GM23338 (cell line): ENCODE measurements around the gene CPXM1. TPM values are rescaled to one million over a fixed set of nuclear protein-coding genes. Genes with fewer than 3 reads are reported as not detected.

Source experiments
- ATAC-seq: fragments of 200-7000 bp; cut with Tn5 transposase; 3 replicates; pipeline ENCODE4 v1.9.1; 2020
- DNase-seq: peaks from one replicate; pipeline ENCODE4 v3.0.0-alpha.2; 2015; ENCODE audit warnings: low spot score
- H2AFZ ChIP-seq: fragments of 200-600 bp; sonication (generic); 2 replicates; pipeline ENCODE4 v1.8.0; 2016; ENCODE audit warnings: antibody characterized with exemption, mild to moderate bottlenecking, moderate library complexity
- H3F3A ChIP-seq: fragments of 200-600 bp; sonication (generic); replicated peaks from 2 replicates; pipeline ENCODE4 v1.8.0; 2017; ENCODE audit warnings: antibody characterized with exemption, mixed run types, low read depth
- H3K27ac ChIP-seq: fragments of 200-600 bp; sonication (generic); 2 replicates; pipeline ENCODE4 v1.6.1; 2016; ENCODE audit warnings: low read depth
- H3K27me3 ChIP-seq: fragments of 200-600 bp; sonication (generic); 2 replicates; pipeline ENCODE4 v1.8.0; 2016; ENCODE audit warnings: mild to moderate bottlenecking, mixed run types, moderate library complexity; ENCODE audit not compliant: insufficient read depth
- H3K36me3 ChIP-seq: fragments of 200-600 bp; sonication (generic); 2 replicates; pipeline ENCODE4 v1.8.0; 2016; ENCODE audit warnings: mild to moderate bottlenecking; ENCODE audit not compliant: insufficient read depth
- H3K4me1 ChIP-seq: fragments of 200-600 bp; sonication (generic); 2 replicates; pipeline ENCODE4 v1.8.0; 2016; ENCODE audit warnings: mild to moderate bottlenecking, moderate library complexity; ENCODE audit not compliant: insufficient read depth
- H3K4me2 ChIP-seq: fragments of 200-600 bp; sonication (generic); 2 replicates; pipeline ENCODE4 v1.7.1; 2017; ENCODE audit warnings: mixed run types
- H3K4me3 ChIP-seq: fragments of 200-600 bp; sonication (generic); 2 replicates; pipeline ENCODE4 v1.6.1; 2016; ENCODE audit warnings: mixed run types
- H3K79me2 ChIP-seq: fragments of 200-600 bp; sonication (generic); replicated peaks from 2 replicates; pipeline ENCODE4 v1.8.0; 2017; ENCODE audit warnings: mild to moderate bottlenecking; ENCODE audit not compliant: insufficient read depth
- H3K9me2 ChIP-seq: fragments of 200-600 bp; sonication (generic); 2 replicates; pipeline ENCODE4 v1.8.0; 2017; ENCODE audit not compliant: insufficient read depth
- H4K20me1 ChIP-seq: fragments of 200-600 bp; sonication (generic); replicated peaks from 2 replicates; pipeline ENCODE4 v1.8.0; 2017; ENCODE audit warnings: mild to moderate bottlenecking; ENCODE audit not compliant: insufficient read depth
- H3K27ac Mint-ChIP-seq: 2 replicates; pipeline ENCODE4 v1.8.0; 2020; ENCODE audit warnings: inconsistent platforms, mild to moderate bottlenecking, moderate library complexity, mixed read lengths
- H3K27me3 Mint-ChIP-seq: 3 replicates; pipeline ENCODE4 v1.8.0; 2022; ENCODE audit warnings: low read depth, mild to moderate bottlenecking, moderate library complexity, mixed read lengths, inconsistent platforms; ENCODE audit not compliant: insufficient read depth, poor library complexity
- H3K36me3 Mint-ChIP-seq: 3 replicates; pipeline ENCODE4 v1.8.0; 2021; ENCODE audit warnings: low read depth, mild to moderate bottlenecking, inconsistent platforms, moderate library complexity, mixed read lengths
- H3K4me1 Mint-ChIP-seq: 3 replicates; pipeline ENCODE4 v1.8.0; 2020; ENCODE audit warnings: mild to moderate bottlenecking, inconsistent platforms, mixed read lengths
- H3K4me3 Mint-ChIP-seq: 3 replicates; pipeline ENCODE4 v1.8.0; 2021; ENCODE audit warnings: moderate library complexity, mild to moderate bottlenecking, inconsistent platforms, mixed read lengths
- H3K9me3 Mint-ChIP-seq: 3 replicates; pipeline ENCODE4 v1.8.0; 2020; ENCODE audit warnings: moderate library complexity, mild to moderate bottlenecking, inconsistent platforms, mixed read lengths
- EZH2 ChIP-seq: fragments of 200-600 bp; sonication (generic); IDR thresholded peaks from one replicate; pipeline ENCODE4 v1.8.0; 2017; ENCODE audit warnings: antibody characterized with exemption, mild to moderate bottlenecking, low read depth; ENCODE audit not compliant: unreplicated experiment
- EZH2phosphoT487 ChIP-seq: fragments of 200-600 bp; sonication (generic); IDR thresholded peaks from one replicate; pipeline ENCODE4 v1.8.1; 2018; ENCODE audit warnings: antibody characterized with exemption; ENCODE audit not compliant: unreplicated experiment
- JUNB ChIP-seq: IDR thresholded peaks from one replicate; pipeline ENCODE4 v1.6.1; 2016; ENCODE audit warnings: antibody characterized with exemption; ENCODE audit not compliant: unreplicated experiment
- NANOG ChIP-seq: IDR thresholded peaks from 2 replicates; pipeline ENCODE4 v1.6.1; 2016; ENCODE audit warnings: antibody characterized with exemption, borderline replicate concordance
- POLR2AphosphoS5 ChIP-seq: IDR thresholded peaks from 2 replicates; pipeline ENCODE4 v1.6.1; 2016; ENCODE audit warnings: antibody characterized with exemption, low read depth
- ZNF331 ChIP-seq: fragments of 250-450 bp; sonication (Bioruptor Pico); IDR thresholded peaks from 2 replicates; pipeline ENCODE4 v1.5.0; 2020; ENCODE audit warnings: low read depth, mild to moderate bottlenecking, moderate library complexity
- ZNF462 ChIP-seq: fragments of 250-450 bp; sonication (Bioruptor Pico); IDR thresholded peaks from 2 replicates; pipeline ENCODE4 v1.5.0; 2020; ENCODE audit warnings: mild to moderate bottlenecking, moderate library complexity
- polyA plus RNA-seq: library from polyadenylated mRNA; unstranded; fragments of >200 nt; fragmentation: Nextera tagmentation; extraction: Ambion mirVana; gene quantifications from 2 replicates; pipeline ENCODE4 v1.2.1, GENCODE V29; 2016
- total RNA-seq: library from RNA; depleted of rRNA; stranded (reverse); fragments of >200 nt; shearing (Covaris generic); gene quantifications from 2 replicates; pipeline ENCODE4 v1.2.3, GENCODE V29; 2014
- TF ChIP-seq, protein P1 (sequence below), 2 experiments: fragments of 200-600 bp in 1 of 2; sonication (generic) in 1 of 2; conservative IDR thresholded peaks; 2 replicates each; pipeline versions ENCODE4 v1.5.1 to v1.6.1; 2016 to 2017; ENCODE audit warnings: antibody characterized with exemption in 2 of 2, low read depth in 2 of 2, mild to moderate bottlenecking in 2 of 2, moderate library complexity in 1 of 2
- TF ChIP-seq, protein P2 (sequence below): IDR thresholded peaks from 2 replicates; pipeline ENCODE4 v1.6.1; 2016; ENCODE audit warnings: antibody characterized with exemption

The CPXM1 gene
- total and polyA plus RNA-seq, 2 experiments from 2014 or later = 17.0 to 29.3 TPM

- TF ChIP-seq, protein P1, sequence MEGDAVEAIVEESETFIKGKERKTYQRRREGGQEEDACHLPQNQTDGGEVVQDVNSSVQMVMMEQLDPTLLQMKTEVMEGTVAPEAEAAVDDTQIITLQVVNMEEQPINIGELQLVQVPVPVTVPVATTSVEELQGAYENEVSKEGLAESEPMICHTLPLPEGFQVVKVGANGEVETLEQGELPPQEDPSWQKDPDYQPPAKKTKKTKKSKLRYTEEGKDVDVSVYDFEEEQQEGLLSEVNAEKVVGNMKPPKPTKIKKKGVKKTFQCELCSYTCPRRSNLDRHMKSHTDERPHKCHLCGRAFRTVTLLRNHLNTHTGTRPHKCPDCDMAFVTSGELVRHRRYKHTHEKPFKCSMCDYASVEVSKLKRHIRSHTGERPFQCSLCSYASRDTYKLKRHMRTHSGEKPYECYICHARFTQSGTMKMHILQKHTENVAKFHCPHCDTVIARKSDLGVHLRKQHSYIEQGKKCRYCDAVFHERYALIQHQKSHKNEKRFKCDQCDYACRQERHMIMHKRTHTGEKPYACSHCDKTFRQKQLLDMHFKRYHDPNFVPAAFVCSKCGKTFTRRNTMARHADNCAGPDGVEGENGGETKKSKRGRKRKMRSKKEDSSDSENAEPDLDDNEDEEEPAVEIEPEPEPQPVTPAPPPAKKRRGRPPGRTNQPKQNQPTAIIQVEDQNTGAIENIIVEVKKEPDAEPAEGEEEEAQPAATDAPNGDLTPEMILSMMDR (conservative IDR thresholded peaks at IDR 0.05; ENCODE audit: low read depth in 2 of 2) = no peak
- TF ChIP-seq, protein P2, sequence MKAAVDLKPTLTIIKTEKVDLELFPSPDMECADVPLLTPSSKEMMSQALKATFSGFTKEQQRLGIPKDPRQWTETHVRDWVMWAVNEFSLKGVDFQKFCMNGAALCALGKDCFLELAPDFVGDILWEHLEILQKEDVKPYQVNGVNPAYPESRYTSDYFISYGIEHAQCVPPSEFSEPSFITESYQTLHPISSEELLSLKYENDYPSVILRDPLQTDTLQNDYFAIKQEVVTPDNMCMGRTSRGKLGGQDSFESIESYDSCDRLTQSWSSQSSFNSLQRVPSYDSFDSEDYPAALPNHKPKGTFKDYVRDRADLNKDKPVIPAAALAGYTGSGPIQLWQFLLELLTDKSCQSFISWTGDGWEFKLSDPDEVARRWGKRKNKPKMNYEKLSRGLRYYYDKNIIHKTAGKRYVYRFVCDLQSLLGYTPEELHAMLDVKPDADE = no peak
- TF ChIP-seq EZH2phosphoT487 = no peak
- no peak for TF ChIP-seq POLR2AphosphoS5
- no peak for TF ChIP-seq ZNF331 (CRISPR knock-in tag)
- TF ChIP-seq NANOG = no peak
- no peak for TF ChIP-seq JUNB
Measured at GRCh38 chr20:2762578-2763131, 37.8 kb downstream of the CPXM1 start (continued).

GRCh38 chr20:2761885-2762284, 38.5 kb downstream of the CPXM1 start:
- H3K79me2 ChIP-seq = no peaks in the 10 kb centered on the region
- H3K4me1 ChIP-seq = peaks cover 8% of the 10 kb centered on the region
- H3K4me3 Mint-ChIP-seq = no peak overlapping the region
- no peaks in the 10 kb centered on the region for H3K27me3 ChIP-seq
- H3K27me3 Mint-ChIP-seq = peaks cover 6% of the 10 kb centered on the region
- no peaks in the 10 kb centered on the region for H3K36me3 Mint-ChIP-seq
- no peaks in the 10 kb centered on the region for H3K36me3 ChIP-seq
- H4K20me1 ChIP-seq = no peaks in the 10 kb centered on the region
- H3K4me1 Mint-ChIP-seq = peaks cover 27% of the 10 kb centered on the region
- H3K9me2 ChIP-seq = no peaks in the 10 kb centered on the region
- no peaks in the 10 kb centered on the region for H3F3A ChIP-seq
- DNase-seq (no peak), ATAC-seq (no peak)
- H3K4me3 ChIP-seq = no peak overlapping the region
- no peaks in the 10 kb centered on the region for H3K9me3 Mint-ChIP-seq
- no peak overlapping the region for H3K27ac ChIP-seq
- no peak overlapping the region for H3K4me2 ChIP-seq
- H3K27ac Mint-ChIP-seq = no peak overlapping the region
- H2AFZ ChIP-seq = no peak overlapping the region
- TF ChIP-seq, protein P1 (conservative IDR thresholded peaks at IDR 0.05; ENCODE audit: low read depth in 2 of 2) = no peak
- no peak for TF ChIP-seq EZH2phosphoT487
- TF ChIP-seq JUNB = no peak
- TF ChIP-seq ZNF462 = no peak
- TF ChIP-seq, protein P2 = no peak
- no peak for TF ChIP-seq EZH2
